Stimulated activated CD4-positive, alpha-beta T cell treated with anti-CD3 and anti-CD28 coated beads, Interleukin-15, amount 100 ng/mL, for 1 hour (primary cell): Measurements from ENCODE around the gene CLMN.
"Not testable (repeated sequence)": the region's sequence is repeated elsewhere in the genome, so short reads cannot be mapped to it uniquely, and the experiment has no call there.

Source experiments
- DNase-seq, 2 donors: peaks; one replicate each; pipeline ENCODE4 v3.0.0-alpha.2; 2020; ENCODE audit warnings: low read depth in 1 of 2, low spot score in 1 of 2

CLMN gene

DNA sequence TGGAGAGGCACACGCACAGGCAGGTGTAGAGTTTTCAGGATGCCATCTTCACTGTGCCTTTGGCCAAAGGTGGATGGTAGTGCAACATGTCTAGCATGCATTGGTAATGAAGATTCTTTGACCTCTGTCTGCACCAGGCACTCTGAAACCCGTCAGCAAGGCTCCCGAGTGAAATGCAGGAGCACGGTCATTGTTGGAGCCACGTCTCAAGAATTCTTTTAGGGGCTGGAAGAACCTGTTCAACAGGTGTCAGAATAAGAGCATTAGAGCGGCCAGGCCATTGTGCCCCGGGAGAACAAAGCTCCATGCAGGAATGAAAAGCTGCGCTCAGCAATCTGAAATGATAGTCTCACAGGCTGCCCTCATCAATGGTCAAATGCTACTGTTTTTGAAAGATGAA lies 122.2 kb downstream of the CLMN start:
- DNase-seq = no peak

GRCh38 chr14:95196826-95197545 lies 122.7 kb downstream of the CLMN start:
- no peak for DNase-seq

GRCh38 chr14:95196268-95196667 lies 123.4 kb downstream of the CLMN start:
- DNase-seq = no peak

DNA sequence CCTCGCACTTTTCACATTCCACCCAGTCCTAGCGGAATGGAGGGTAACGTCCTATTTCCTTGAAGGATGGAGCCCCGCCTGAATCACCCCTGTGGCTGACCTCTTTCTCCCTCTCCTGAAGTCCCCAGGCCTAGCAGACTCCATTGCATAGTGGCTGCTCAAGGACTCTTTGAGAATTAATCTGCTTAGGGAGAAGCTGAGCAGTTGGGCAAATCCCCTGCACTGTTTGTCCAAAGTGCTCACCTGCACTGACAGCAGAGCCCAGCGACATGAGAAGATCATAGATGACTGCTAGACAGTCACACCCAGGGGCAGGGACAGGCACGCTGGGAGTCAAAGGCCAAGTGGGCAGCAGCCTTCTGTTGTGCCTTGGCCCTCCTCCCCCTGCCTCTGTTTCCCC lies 124.7 kb downstream of the CLMN start:
- no peak for DNase-seq

GRCh38 chr14:95193081-95193480 lies 126.6 kb downstream of the CLMN start:
- no peak for DNase-seq

- no peak for DNase-seq
Observed at GRCh38 chr14:95192311-95192710, 127.4 kb downstream of the CLMN start.

- DNase-seq = no peak
Observed at GRCh38 chr14:95191445-95192199, 128.1 kb downstream of the CLMN start.

DNA sequence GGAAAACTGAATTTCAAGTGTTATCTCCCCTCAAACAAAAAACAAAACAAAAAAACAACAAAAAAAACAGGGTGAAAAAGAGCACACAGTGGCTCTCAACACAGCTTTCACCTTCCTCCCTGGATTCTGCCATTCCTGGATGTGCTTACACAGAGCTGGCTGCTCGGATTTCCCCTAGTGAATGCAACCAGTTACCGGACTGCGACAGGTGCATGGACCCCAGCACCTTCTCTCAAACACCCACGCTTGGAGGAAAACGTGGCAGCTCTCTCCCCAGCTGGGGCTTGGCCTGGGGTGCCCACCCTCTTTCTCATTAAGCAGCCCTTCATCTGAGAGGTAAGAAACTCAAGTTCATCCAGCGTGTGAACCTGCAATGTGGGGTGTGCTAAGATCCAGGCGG lies 128.9 kb downstream of the CLMN start:
- DNase-seq = no peak

DNA sequence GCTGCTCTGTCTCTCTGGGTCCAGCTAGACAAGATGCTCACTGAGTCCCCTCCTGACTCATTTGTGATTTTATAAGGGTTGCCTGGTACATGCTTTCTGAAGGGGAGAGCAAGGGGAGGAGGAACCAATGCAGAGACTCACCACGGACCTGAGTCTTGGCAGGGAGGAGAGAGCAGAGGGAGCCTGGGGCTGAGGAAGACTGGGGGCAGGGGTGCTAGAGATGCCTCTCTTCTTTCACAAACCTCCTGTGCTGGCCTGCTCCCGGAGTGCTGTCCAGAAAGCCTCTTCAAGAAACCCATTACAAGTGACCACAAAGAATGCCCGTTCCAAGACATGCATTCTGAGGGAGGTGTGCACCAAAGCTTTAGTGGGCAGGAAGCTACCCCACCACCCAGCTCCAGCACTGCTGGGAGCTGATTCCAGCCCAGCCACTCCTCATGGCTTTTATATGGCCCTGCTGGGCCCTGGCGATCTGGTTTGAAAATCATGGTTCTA lies 129.3 kb downstream of the CLMN start:
- no peak for DNase-seq

- DNase-seq = no peak
Observed at GRCh38 chr14:95189367-95190132, 130.2 kb downstream of the CLMN start.

GRCh38 chr14:95188380-95188779 lies 131.3 kb downstream of the CLMN start:
- DNase-seq = no peak

GRCh38 chr14:95185767-95186392 lies 133.8 kb downstream of the CLMN start:
- no peak for DNase-seq

DNA sequence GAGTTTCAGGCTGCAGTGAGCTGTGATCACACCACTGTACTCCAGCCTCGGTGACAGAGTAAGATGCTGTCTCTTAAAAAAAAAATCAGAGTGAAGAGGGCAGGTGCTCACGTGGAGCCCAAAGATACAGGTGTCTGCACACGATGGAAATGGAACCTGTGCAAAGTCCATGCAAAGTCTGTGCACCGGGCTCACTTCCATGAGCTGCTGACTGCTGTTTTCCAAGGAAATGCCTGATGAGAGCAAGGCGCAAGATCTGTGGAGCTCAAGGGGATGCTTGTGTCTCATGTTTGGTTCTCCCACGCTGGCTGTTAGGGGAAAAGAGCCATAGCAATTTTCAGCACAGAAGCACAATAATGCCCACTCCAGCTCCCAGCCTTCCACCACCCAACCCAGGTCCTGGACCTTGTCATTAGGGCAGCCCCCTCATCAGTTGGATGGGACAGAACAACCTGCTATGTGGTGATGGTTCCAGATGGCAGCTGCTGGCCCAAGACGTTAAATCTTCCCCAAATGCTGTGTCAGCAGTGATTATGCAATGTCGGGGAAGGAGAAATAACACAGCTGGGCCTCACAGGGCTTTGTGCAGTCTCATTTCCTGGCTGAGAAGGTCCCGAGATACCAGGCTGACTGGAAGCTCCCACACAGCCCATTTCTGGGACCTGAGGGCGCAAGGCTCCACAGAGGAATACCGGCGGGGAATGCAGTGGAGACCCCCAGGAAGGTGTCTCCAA lies 134.5 kb downstream of the CLMN start:
- no peak for DNase-seq

- no peak for DNase-seq
Observed at GRCh38 chr14:95184413-95184790, 135.3 kb downstream of the CLMN start.

DNA sequence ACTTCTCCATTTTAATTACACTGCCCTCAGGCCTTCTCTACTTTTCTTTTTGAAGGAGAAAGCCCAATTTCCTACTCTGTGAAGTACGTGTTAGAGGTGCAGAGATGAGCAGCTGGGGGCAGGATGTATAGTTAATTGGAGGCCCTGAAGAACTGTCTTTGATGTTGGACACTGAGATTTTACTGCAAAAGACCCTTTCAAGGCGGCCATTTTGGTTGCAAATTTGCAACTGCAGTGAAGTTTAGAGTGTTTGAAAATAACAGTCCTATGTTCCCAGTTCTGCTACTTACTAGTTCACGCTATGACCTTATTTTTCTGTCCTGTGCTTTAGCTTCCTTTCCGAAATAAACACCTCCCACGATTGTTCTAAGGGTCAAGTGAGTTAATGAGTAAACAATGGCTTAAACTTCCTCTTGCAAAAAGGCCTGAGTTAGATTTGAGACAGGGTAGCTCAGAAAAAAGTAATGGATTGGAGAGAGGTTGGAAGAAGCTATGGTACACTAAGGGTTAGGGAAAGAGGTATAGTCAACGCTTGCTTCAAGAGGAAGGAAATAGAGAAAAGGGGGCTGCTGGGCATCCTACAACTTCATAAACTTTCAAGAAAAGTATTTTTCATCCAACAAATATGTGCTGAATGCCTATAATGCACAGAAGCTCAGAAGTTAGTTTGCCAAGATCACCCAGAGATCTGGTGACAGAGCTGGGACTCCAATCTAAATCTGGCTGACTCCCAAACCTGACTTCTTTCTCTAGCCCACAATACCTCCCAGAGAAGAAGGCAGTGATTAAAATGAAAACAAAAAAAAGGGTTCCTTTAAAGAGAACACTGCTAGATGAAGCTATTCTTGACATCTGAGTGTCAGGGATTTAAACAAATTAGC lies 135.9 kb downstream of the CLMN start:
- DNase-seq = no peak

DNA sequence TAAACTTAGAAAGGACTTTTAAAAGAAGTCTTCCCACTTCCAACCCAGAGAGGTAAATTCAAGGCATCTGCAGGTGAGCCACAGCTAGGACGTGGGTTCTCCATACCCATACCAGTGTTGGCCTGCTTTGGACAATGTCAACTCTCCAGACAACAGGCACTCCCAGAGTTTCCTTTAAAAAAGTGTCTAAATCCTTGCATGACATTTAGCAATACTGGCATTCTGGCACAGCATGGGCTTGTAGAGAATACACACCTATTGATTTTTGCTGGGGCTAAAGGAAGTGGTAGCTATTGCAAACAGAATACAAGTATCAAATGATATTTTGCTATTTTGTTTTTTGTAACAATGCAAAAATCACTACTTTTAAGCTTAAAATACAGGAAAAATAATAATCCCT lies 136.6 kb downstream of the CLMN start:
- DNase-seq = no peak

GRCh38 chr14:95182379-95182778 lies 137.3 kb downstream of the CLMN start:
- no peak for DNase-seq

DNA sequence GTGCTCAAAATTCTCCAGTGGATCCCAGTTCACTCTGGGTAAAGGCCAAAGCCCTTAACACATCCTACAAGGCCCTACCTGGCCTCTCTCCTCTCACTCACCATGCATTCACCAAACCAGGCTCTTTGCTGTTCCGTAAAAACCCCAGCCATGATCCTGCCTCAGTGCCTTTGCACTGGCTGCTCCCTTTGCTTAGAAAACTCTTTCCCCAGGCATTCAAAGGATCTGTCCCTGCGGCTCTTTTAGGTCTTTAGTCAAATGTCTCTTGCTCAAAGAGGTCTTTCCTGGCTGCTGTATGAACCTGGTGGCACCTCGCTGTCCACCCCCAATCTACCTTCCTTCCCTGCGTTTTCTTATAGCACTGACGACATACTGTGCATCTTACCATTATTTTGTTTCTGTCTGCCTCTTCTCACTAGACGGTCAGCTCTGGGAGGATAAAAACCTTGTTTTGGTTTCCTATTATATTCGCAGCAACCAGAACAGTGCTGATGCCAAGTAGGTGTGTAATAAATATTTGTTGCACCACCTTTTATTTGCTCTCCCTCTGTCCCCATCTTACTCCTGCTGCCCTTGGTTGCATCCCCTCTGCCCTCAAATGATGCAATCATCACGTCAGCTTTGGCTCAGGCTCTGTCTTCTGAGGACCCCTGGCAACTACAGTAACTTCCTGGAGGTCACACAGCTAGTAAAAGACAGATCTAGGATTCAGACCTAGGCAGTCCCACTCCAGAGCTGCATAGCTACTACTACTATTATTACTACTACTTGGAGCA lies 138.6 kb downstream of the CLMN start:
- DNase-seq = no peak

- not testable (repeated sequence) for DNase-seq
Observed at GRCh38 chr14:95175670-95176069, 144.0 kb downstream of the CLMN start.
